ENCODE measurements around the gene FBXO41. TPM values are rescaled to one million over a fixed set of nuclear protein-coding genes. Genes with fewer than 3 reads are reported as not detected.

Gene FBXO41
- polyA plus RNA-seq, 1 donor from 2014 or later = 6.0 TPM

DNA sequence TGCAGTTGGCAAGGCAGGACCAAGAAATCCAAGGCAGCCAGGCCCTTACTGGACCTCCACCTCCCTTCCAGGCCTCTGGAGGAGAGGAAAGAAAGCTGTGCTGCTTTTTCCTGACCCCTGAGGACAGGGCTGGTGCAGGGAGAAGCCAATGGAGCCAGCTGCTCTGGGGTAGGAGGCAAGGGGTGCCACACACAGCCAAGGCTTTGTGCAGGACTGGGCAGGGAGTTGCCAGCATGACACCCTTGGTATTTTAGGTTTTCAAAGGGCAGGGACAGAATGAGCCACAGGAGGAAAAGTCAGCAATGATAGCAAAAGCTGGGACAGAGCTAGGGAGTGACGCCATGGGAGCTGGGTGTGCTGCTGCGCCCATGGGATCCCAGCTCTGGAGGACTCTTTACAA, 27.3 kb downstream of the FBXO41 start (continued):
- TF ChIP-seq, protein P1, sequence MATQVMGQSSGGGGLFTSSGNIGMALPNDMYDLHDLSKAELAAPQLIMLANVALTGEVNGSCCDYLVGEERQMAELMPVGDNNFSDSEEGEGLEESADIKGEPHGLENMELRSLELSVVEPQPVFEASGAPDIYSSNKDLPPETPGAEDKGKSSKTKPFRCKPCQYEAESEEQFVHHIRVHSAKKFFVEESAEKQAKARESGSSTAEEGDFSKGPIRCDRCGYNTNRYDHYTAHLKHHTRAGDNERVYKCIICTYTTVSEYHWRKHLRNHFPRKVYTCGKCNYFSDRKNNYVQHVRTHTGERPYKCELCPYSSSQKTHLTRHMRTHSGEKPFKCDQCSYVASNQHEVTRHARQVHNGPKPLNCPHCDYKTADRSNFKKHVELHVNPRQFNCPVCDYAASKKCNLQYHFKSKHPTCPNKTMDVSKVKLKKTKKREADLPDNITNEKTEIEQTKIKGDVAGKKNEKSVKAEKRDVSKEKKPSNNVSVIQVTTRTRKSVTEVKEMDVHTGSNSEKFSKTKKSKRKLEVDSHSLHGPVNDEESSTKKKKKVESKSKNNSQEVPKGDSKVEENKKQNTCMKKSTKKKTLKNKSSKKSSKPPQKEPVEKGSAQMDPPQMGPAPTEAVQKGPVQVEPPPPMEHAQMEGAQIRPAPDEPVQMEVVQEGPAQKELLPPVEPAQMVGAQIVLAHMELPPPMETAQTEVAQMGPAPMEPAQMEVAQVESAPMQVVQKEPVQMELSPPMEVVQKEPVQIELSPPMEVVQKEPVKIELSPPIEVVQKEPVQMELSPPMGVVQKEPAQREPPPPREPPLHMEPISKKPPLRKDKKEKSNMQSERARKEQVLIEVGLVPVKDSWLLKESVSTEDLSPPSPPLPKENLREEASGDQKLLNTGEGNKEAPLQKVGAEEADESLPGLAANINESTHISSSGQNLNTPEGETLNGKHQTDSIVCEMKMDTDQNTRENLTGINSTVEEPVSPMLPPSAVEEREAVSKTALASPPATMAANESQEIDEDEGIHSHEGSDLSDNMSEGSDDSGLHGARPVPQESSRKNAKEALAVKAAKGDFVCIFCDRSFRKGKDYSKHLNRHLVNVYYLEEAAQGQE (IDR thresholded peaks at IDR 0.05; ENCODE audit: borderline replicate concordance) = no peak
- no peak for TF ChIP-seq TAF1 (IDR thresholded peaks at IDR 0.05; ENCODE audit: low read depth)
- TF ChIP-seq EZH2 (IDR thresholded peaks at IDR 0.05; ENCODE audit: borderline replicate concordance, insufficient read depth, low read length, poor library complexity, severe bottlenecking) = no peak

DNA sequence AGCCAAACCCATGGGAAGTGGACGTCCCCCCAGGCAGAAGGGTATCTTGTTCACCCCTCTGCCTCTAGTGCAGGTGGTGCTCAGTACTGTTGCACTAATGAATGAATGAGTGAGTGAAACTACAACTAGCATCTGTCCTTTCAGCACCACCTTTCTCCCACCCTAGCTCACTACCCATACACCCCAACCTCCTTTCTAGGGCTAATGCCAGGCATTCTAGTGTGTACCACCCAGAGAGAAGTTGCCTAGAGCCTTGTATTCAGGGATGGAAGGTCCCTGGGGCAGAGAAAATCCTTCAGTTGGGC, 27.7 kb downstream of the FBXO41 start:
- H3K27me3 ChIP-seq (ENCODE audit: insufficient read depth, low read depth, low read length) = no peaks in the 10 kb centered on the region
- no peaks in the 10 kb centered on the region for H4K20me1 ChIP-seq (ENCODE audit: insufficient read depth)
- no peak overlapping the region for H3K9ac ChIP-seq (ENCODE audit: low read length)
- H3K9me3 ChIP-seq (ENCODE audit: low read length) = no peaks in the 10 kb centered on the region
- no peak overlapping the region for H3K4me2 ChIP-seq (ENCODE audit: low read length)
- no peak overlapping the region for H3K27ac ChIP-seq (ENCODE audit: low read length)
- H3K9me2 ChIP-seq (ENCODE audit: insufficient read depth, low read length) = no peaks in the 10 kb centered on the region
- H3K4me3 ChIP-seq (ENCODE audit: low read length) = no peak overlapping the region
- H3K79me2 ChIP-seq (replicated peaks; ENCODE audit: insufficient read depth, low read length) = no peaks in the 10 kb centered on the region
- H3F3A ChIP-seq (ENCODE audit: insufficient read depth, low read length, poor library complexity, severe bottlenecking) = no peaks in the 10 kb centered on the region
- TF ChIP-seq MXI1 (conservative IDR thresholded peaks at IDR 0.05; ENCODE audit: poor library complexity, severe bottlenecking) (no peak), EZH2 (IDR thresholded peaks at IDR 0.05; ENCODE audit: borderline replicate concordance, insufficient read depth, low read length, poor library complexity, severe bottlenecking) (no peak), POLR2AphosphoS5 (IDR thresholded peaks at IDR 0.05) (no peak), SMC3 (conservative IDR thresholded peaks at IDR 0.05; ENCODE audit: poor library complexity) (no peak), TAF1 (IDR thresholded peaks at IDR 0.05; ENCODE audit: low read depth) (no peak), EP300 (conservative IDR thresholded peaks at IDR 0.05; ENCODE audit: poor library complexity, severe bottlenecking) (no peak), RAD21 (conservative IDR thresholded peaks at IDR 0.05) (no peak)
- TF ChIP-seq, protein P1 (IDR thresholded peaks at IDR 0.05; ENCODE audit: borderline replicate concordance) = no peak
- TF ChIP-seq, protein P2, sequence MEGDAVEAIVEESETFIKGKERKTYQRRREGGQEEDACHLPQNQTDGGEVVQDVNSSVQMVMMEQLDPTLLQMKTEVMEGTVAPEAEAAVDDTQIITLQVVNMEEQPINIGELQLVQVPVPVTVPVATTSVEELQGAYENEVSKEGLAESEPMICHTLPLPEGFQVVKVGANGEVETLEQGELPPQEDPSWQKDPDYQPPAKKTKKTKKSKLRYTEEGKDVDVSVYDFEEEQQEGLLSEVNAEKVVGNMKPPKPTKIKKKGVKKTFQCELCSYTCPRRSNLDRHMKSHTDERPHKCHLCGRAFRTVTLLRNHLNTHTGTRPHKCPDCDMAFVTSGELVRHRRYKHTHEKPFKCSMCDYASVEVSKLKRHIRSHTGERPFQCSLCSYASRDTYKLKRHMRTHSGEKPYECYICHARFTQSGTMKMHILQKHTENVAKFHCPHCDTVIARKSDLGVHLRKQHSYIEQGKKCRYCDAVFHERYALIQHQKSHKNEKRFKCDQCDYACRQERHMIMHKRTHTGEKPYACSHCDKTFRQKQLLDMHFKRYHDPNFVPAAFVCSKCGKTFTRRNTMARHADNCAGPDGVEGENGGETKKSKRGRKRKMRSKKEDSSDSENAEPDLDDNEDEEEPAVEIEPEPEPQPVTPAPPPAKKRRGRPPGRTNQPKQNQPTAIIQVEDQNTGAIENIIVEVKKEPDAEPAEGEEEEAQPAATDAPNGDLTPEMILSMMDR (IDR thresholded peaks at IDR 0.05; ENCODE audit: poor library complexity, severe bottlenecking) = no peak
- peaks cover 7% of the 10 kb centered on the region for H3K36me3 ChIP-seq (ENCODE audit: insufficient read depth, low read length)
- H2AFZ ChIP-seq (ENCODE audit: low read depth, low read length) = no peak overlapping the region

Data from neural cell (in vitro differentiated cells).